ENCODE data around the gene CACNB2.
"Not testable (repeated sequence)": the region's sequence is repeated elsewhere in the genome, so short reads cannot be mapped to it uniquely, and the experiment has no call there.

Gene CACNB2

DNA sequence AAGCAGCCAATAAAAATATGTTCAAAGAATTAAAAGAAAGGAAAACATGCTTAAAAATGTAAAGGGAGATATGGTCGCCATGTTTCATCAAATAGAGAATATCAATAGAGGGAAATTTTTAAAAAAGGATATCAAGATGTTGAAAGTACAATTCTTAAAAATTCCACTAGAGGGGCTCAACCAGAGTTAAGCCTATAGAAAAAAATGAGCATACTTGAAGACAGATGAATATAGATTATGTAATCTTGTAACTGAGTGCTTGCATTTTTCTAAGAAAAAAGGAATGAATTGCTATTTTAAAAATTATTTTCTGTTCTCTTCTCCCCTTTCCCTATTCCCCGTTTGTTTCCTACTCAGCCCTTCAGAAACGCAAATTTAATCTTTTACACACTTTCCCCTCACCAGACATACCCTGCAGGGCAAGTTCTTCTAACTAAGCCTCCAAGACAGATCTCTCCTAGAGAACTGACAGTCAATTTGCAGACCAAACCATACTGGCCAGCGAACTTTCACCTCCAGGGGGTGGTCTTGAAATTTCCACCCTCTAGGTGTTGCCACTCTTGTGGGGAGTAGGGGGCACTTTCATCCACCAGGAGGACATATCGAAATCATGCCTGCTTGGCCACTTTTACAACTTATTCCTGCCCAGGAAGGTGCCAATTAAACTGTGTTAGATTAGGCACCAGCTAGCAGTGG is 443.5 kb downstream of the CACNB2 start:
- no peak for DNase-seq

DNA sequence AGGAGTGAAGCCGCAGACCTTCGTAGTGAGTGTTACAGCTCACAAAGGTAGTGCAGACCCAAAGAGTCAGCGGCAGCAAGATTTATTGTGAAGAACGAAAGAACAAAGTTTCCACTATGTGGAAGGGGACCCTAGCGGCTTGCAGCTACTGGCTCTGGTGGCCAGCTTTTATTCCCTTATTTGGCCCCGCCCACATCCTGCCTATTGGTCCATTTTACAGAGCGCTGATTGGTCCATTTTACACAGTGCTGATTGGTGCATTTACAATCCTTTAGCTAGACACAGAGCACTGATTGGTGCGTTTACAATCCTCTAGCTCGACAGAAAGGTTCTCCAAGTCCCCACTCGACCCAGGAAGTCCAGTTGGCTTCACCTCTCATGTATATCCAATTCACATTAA is 446.4 kb downstream of the CACNB2 start:
- DNase-seq, result not testable (repeated sequence)

DNA sequence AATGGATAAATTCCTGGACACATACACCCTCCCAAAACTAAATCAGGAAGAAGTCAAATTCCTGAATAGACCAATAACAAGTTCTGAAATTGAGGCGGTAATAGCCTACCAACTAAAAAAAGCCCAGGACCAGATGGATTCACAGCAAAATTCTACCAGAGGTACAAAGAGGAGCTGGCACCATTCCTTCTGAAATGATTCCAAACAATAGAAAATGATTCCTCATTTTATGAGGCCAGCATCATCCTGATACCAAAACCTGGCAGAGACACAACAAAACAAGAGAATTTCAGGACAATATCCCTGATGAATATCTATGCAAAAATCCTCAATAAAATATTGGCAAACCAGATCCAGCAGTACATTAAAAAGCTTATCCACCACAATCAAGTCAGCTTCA is 450.9 kb downstream of the CACNB2 start:
- not testable (repeated sequence) for DNase-seq

Data from femur (tissue), 1 donor.